GM12878 (cell line): ENCODE results near the gene CNTN4. TPM values are rescaled to one million over a fixed set of nuclear protein-coding genes. Genes with fewer than 3 reads are reported as not detected.

ENCODE experiments used
- ATAC-seq: fragments of 200-7000 bp; cut with Tn5 transposase; 3 replicates; pipeline ENCODE4 v1.9.1; 2020; ENCODE audit warnings: mild to moderate bottlenecking, moderate library complexity
- BruUV-seq: library from RNA; stranded (reverse); fragments of 400-500 nt; replicated peaks from 2 replicates; lab custom pipeline; 2021; lab: Mats Ljungman, UMichigan
- CTCF ChIA-PET: fragments of 300-600 bp; sonication (Branson Sonifier 250); formaldehyde crosslinking; extraction: SDS; loops from one replicate; lab custom pipeline; 2021; ENCODE audit warnings: inconsistent platforms; lab: Yijun Ruan, JAX
- POLR2A ChIA-PET: fragments of 350-600 bp; formaldehyde crosslinking; extraction: SDS; loops from one replicate; lab custom pipeline; 2021; ENCODE audit warnings: inconsistent platforms; lab: Charles Lee
- RAD21 ChIA-PET: fragments of 300-600 bp; sonication (Branson Sonifier 250); formaldehyde crosslinking; loops from one replicate; lab custom pipeline; 2023; ENCODE audit warnings: antibody characterized with exemption; ENCODE audit not compliant: unreplicated experiment; lab: Charles Lee
- SMC1A ChIA-PET: fragments of 300-600 bp; sonication (Branson Sonifier 250); formaldehyde crosslinking; loops from one replicate; lab custom pipeline; 2023; ENCODE audit not compliant: unreplicated experiment, uncharacterized antibody; lab: Charles Lee
- DNase-seq: peaks from one replicate; pipeline ENCODE4 v3.0.0-alpha.2; 2011; ENCODE audit warnings: low read depth, low spot score
- FAIRE-seq: peaks from 3 replicates; lab custom pipeline; 2011; peaks lifted over from hg19 to GRCh38; lab: Jason Lieb, UNC
- H2AFZ ChIP-seq: 2 replicates; pipeline ENCODE4 v1.6.0; 2011; ENCODE audit warnings: low read depth, low read length, control low read depth; ENCODE audit not compliant: control insufficient read depth
- H3K27ac ChIP-seq: 2 replicates; pipeline ENCODE4 v1.5.1; 2011; ENCODE audit warnings: control low read depth; ENCODE audit not compliant: control insufficient read depth, insufficient read depth
- H3K27me3 ChIP-seq, 2 experiments: replicated peaks in 1 of 2; 2 replicates each; pipeline versions ENCODE4 v1.6.0 to v1.6.1; 2011; ENCODE audit warnings: low read length in 1 of 2; ENCODE audit not compliant: control insufficient read depth in 2 of 2, insufficient read depth in 2 of 2
- H3K36me3 ChIP-seq, 2 experiments: 2 replicates each; pipeline ENCODE4 v1.5.1; 2011; ENCODE audit warnings: low read length in 1 of 2; ENCODE audit not compliant: control insufficient read depth in 2 of 2, insufficient read depth in 2 of 2
- H3K4me1 ChIP-seq: 2 replicates; pipeline ENCODE4 v1.6.1; 2011; ENCODE audit warnings: mild to moderate bottlenecking, low read length, moderate library complexity, mixed read lengths; ENCODE audit not compliant: control insufficient read depth, insufficient read depth
- H3K4me2 ChIP-seq: 2 replicates; pipeline ENCODE4 v1.6.0; 2011; ENCODE audit warnings: control low read depth; ENCODE audit not compliant: control insufficient read depth, insufficient read depth
- H3K4me3 ChIP-seq: fragments of 200-600 bp; sonication (generic); 2 replicates; pipeline ENCODE4 v1.5.1; 2016
- H3K79me2 ChIP-seq: 2 replicates; pipeline ENCODE4 v1.6.0; 2011; ENCODE audit warnings: low read length; ENCODE audit not compliant: control insufficient read depth, insufficient read depth
- H3K9ac ChIP-seq: 2 replicates; pipeline ENCODE4 v1.8.0; 2011; ENCODE audit warnings: low read length, control low read depth, mixed read lengths; ENCODE audit not compliant: control insufficient read depth, insufficient read depth
- H3K9me3 ChIP-seq: replicated peaks from 3 replicates; pipeline ENCODE4 v1.5.1; 2011; ENCODE audit warnings: mild to moderate bottlenecking, low read length; ENCODE audit not compliant: control insufficient read depth, insufficient read depth
- H4K20me1 ChIP-seq: 2 replicates; pipeline ENCODE4 v1.6.0; 2011; ENCODE audit not compliant: control insufficient read depth, insufficient read depth
- EGR1 ChIP-seq, 2 experiments: IDR thresholded peaks; 1 replicate in 1 of 2; 2 replicates in 1 of 2; pipeline ENCODE4 v1.6.1; 2011 to 2012; ENCODE audit warnings: low read depth in 2 of 2, low read length in 2 of 2, borderline replicate concordance in 1 of 2, mild to moderate bottlenecking in 1 of 2, moderate library complexity in 1 of 2
- ESRRA ChIP-seq: IDR thresholded peaks from 2 replicates; pipeline ENCODE4 v1.6.1; 2012; ENCODE audit warnings: mild to moderate bottlenecking, low read length, improper control_type of control experiment
- NR2C2 ChIP-seq: IDR thresholded peaks from 2 replicates; pipeline ENCODE4 v1.6.1; 2011; ENCODE audit warnings: borderline replicate concordance, low read depth; ENCODE audit not compliant: control insufficient read depth, insufficient read length
- POLR2AphosphoS5 ChIP-seq: IDR thresholded peaks from 2 replicates; pipeline ENCODE4 v1.6.1; 2011; ENCODE audit warnings: mild to moderate bottlenecking, low read length, inconsistent platforms
- ZBTB4 ChIP-seq: fragments of 450-650 bp; formaldehyde crosslinking; IDR thresholded peaks from 2 replicates; pipeline ENCODE4 v1.4.0; 2022; ENCODE audit warnings: mild to moderate bottlenecking, moderate library complexity
- ZNF384 ChIP-seq: IDR thresholded peaks from 2 replicates; pipeline ENCODE4 v1.6.1; 2012; ENCODE audit warnings: low read depth, mild to moderate bottlenecking, low read length, improper control_type of control experiment, borderline replicate concordance
- ZNF622 ChIP-seq: fragments of 450-650 bp; IDR thresholded peaks from 2 replicates; pipeline ENCODE4 v1.6.1; 2017; ENCODE audit warnings: mild to moderate bottlenecking, inconsistent platforms
- WGBS: methylation state at CpG from one replicate; pipeline ENCODE4 v1.1.6; 2016; ENCODE audit warnings: low lambda C conversion rate; ENCODE audit not compliant: insufficient replicate concordance, insufficient coverage; ENCODE audit errors: missing lambda C conversion rate; 5-methylcytosine and 5-hydroxymethylcytosine counted together
- in situ Hi-C: fragments of 300-500 bp; cut with MboI; formaldehyde crosslinking; loops from 9 replicates; pipeline ENCODE4 v1.14.3; 2018; ENCODE audit warnings: mixed read lengths
- intact Hi-C: fragments of 100-400 bp; cut with micrococcal nuclease; formaldehyde crosslinking; loops from one replicate; pipeline ENCODE4 v1.14.2; 2022; ENCODE audit not compliant: unreplicated experiment
- polyA plus RNA-seq, 11 experiments: library from polyadenylated mRNA; depleted of rRNA in 4 of 11; unstranded in 6 of 11; stranded (reverse) in 5 of 11; fragments of >200 nt; fragmentation: Nextera tagmentation in 4 of 11; fragmentation: Illumina TruSeq in 1 of 11; extraction: Ambion mirVana in 4 of 11; extraction: Trizol in 1 of 11; gene quantifications; 1 replicate in 1 of 11; 2 replicates in 10 of 11; pipeline versions ENCODE4 v1.2.1 to v1.2.3, GENCODE V29; 2011 to 2016; ENCODE audit warnings: inconsistent platforms in 2 of 11, missing spikeins in 2 of 11, low read depth in 1 of 11
- total RNA-seq, 4 experiments: library from RNA; depleted of rRNA in 3 of 4; stranded (reverse); fragments of >200 nt in 3 of 4; fragmentation: Illumina TruSeq in 1 of 4; extraction: Trizol in 1 of 4; gene quantifications; 2 replicates each; pipeline versions ENCODE4 v1.2.1 to v1.2.3, GENCODE V29; 2013 to 2021

The CNTN4 gene
- total and polyA plus RNA-seq, 10 of the 15 experiments (the other 5 are each of a cell fraction or from before 2014, with no cell fraction given), result 0.05 to 0.43 (median 0.15) TPM; not detected in 1

GRCh38 chr3:2603692-2604289 is 505.1 kb downstream of the CNTN4 start:
- no peaks in the 10 kb centered on the region for H4K20me1 ChIP-seq
- in situ Hi-C loops, result no loop called here
- no peak for FAIRE-seq
- no peak overlapping the region for H3K27ac ChIP-seq
- H3K79me2 ChIP-seq, result no peaks in the 10 kb centered on the region
- no peak for DNase-seq
- no TSS peak for BruUV-seq
- no peak overlapping the region for H3K4me2 ChIP-seq
- H3K36me3 ChIP-seq, result no peaks in the 10 kb centered on the region
- ChIA-PET POLR2A (no interaction called here), SMC1A (interaction anchor here (0.9 to 1.0 kb wide), 3 partner anchors 8 to 31 kb away, joined by 3 read pairs; no protein-coding TSS in a partner anchor), RAD21 (no interaction called here), CTCF (no interaction called here)
- intact Hi-C loops, result no loop called here
- H3K9me3 ChIP-seq, result no peaks in the 10 kb centered on the region
- no peak overlapping the region for H3K9ac ChIP-seq
- no peak overlapping the region for H2AFZ ChIP-seq
- no peak for ATAC-seq
- H3K4me3 ChIP-seq, result no peak overlapping the region
- H3K4me1 ChIP-seq, result no peaks in the 10 kb centered on the region
- no peaks in the 10 kb centered on the region for H3K27me3 ChIP-seq
- 18% methylated on average over 5 of the region's 5 CpGs for WGBS
- no peak for TF ChIP-seq EGR1 (IDR thresholded peaks at IDR 0.05; ENCODE audit: borderline replicate concordance in 1 of 2, low read depth in 2 of 2, low read length in 2 of 2)
- TF ChIP-seq POLR2AphosphoS5, result no peak
- TF ChIP-seq ZBTB4 (CRISPR knock-in tag), result no peak
- no peak for TF ChIP-seq ZNF622
- no peak for TF ChIP-seq ZNF384
- TF ChIP-seq NR2C2, result no peak
- TF ChIP-seq ESRRA, result no peak
